Measurements from ENCODE around the gene THEMIS.

Gene THEMIS

DNA sequence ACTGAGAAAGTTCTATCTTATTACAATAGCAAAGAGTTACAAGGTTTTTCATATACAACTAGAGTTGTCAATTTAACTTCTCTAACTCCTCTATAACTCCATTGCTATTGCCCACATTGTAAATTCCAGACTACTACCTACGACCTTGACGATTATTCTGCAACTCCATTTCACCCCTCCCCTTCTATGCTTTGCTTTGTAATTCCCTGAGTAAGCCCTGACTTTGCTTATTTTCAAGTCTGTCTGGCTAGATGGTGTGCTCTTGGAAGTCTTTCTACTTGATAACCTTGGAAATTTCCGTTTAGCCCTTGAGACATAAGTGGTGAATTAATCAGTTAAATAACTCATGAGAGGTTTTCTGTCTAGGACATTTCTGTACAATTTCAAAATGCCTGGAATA lies 162.4 kb downstream of the THEMIS start:
- no peak overlapping the region for H3K4me3 ChIP-seq (ENCODE audit: control insufficient read depth, low read depth, low read length)
- TF ChIP-seq CTCF (IDR thresholded peaks at IDR 0.05; ENCODE audit: control insufficient read depth, insufficient read depth, low read depth, low read length, missing control alignments): no peak

DNA sequence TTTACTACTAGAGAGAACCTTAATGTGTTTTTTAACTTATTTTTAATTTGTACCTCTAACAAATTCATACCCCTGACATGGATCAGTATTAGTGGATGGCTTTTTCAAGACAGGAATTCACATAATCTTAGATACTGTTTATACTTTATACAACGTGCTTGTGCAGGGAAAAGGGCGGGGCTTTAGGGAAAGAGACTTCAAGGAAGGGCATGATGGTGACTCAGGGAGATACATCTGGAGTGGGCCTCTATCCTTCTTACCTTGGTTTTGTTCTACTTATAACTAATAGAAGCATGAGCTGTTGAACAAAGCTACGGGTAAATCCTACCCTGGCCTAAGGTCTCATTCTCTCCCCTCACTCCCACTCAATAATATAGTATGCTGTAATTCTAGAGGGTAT lies 163.1 kb downstream of the THEMIS start:
- DNase-seq (ENCODE audit: low read depth): no peak
- TF ChIP-seq CTCF (IDR thresholded peaks at IDR 0.05; ENCODE audit: control insufficient read depth, insufficient read depth, low read depth, low read length, missing control alignments): no peak
- no peak overlapping the region for H3K4me3 ChIP-seq (ENCODE audit: control insufficient read depth, low read depth, low read length)

More for the DNA sequence above, 162.4 kb downstream of the THEMIS start:
- DNase-seq (ENCODE audit: low read depth): no peak

GRCh38 chr6:127737009-127737486 lies 163.8 kb downstream of the THEMIS start:
- peak; percentile 33 for DNase-seq (ENCODE audit: low read depth)
- no peak overlapping the region for H3K4me3 ChIP-seq (ENCODE audit: control insufficient read depth, low read depth, low read length)
- peak; percentile 52 for TF ChIP-seq CTCF (IDR thresholded peaks at IDR 0.05; ENCODE audit: control insufficient read depth, insufficient read depth, low read depth, low read length, missing control alignments)

- DNase-seq (ENCODE audit: low read depth): no peak
- no peak for TF ChIP-seq CTCF (IDR thresholded peaks at IDR 0.05; ENCODE audit: control insufficient read depth, insufficient read depth, low read depth, low read length, missing control alignments)
- H3K4me3 ChIP-seq (ENCODE audit: control insufficient read depth, low read depth, low read length): no peak overlapping the region
These were observed 167.9 kb downstream of the THEMIS start for GRCh38 chr6:127732927-127733326.

DNA sequence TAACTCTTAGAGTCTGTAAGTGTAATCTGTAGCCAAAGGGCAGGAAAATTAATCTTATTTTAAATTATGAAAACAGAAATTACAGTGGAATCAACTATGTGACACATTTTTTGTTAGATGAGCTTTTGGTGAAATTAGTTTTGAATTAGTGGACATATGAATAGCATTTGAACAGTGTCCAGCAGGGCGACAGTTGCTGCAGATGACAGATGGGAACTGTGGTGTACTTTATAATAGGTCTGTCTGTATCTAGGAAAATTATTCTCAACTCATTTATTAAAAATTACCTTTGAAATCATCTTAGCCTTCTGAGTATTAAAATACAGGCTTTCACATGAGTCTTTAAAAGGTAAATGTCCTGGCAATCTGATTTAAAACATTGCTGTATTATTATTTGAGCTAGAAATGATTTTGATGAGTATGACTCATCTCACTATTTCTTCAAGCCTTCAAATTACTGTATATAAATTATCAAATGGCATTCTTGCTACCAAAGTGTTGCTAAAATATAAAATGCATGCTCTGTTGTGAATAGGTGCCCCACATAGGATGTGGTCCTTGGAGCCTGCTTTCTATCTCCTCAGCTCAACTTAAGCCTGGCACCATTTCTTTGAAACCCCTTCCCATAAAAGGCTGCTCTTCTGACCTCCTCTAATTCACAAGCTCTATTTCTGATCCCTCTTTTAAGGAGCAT lies 173.5 kb downstream of the THEMIS start:
- H3K4me3 ChIP-seq (ENCODE audit: control insufficient read depth, low read depth, low read length): no peak overlapping the region
- no peak for DNase-seq (ENCODE audit: low read depth)
- no peak for TF ChIP-seq CTCF (IDR thresholded peaks at IDR 0.05; ENCODE audit: control insufficient read depth, insufficient read depth, low read depth, low read length, missing control alignments)

GRCh38 chr6:127725821-127726220 lies 175.0 kb downstream of the THEMIS start:
- DNase-seq (ENCODE audit: low read depth): no peak
- no peak for TF ChIP-seq CTCF (IDR thresholded peaks at IDR 0.05; ENCODE audit: control insufficient read depth, insufficient read depth, low read depth, low read length, missing control alignments)
- no peak overlapping the region for H3K4me3 ChIP-seq (ENCODE audit: control insufficient read depth, low read depth, low read length)

Data from AG09309 (cell line).